ELR (cell line): ENCODE measurements around the gene SLPI.

Source experiments
- DNase-seq: peaks from one replicate; pipeline ENCODE4 v3.0.0-alpha.2; 2015; ENCODE audit warnings: low read depth

SLPI gene

DNA sequence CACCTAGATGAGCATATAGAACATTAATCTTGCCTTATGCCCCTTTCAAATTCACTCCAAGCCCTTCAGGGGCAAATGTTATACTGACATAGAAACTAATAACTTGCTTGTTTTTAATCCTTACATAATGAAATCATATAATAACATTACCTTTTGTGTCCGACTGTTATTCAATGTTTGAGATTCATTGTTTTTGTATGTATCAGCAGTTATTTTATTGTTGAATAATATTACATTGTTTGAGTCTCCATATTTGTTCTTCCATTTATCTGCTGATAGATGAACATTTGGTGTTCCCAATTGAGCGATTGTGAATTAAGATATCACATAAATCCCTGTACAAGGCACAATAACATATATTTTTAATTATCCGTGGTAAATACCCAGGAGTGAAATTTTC, 41.5 kb downstream of the SLPI start:
- no peak for DNase-seq

DNA sequence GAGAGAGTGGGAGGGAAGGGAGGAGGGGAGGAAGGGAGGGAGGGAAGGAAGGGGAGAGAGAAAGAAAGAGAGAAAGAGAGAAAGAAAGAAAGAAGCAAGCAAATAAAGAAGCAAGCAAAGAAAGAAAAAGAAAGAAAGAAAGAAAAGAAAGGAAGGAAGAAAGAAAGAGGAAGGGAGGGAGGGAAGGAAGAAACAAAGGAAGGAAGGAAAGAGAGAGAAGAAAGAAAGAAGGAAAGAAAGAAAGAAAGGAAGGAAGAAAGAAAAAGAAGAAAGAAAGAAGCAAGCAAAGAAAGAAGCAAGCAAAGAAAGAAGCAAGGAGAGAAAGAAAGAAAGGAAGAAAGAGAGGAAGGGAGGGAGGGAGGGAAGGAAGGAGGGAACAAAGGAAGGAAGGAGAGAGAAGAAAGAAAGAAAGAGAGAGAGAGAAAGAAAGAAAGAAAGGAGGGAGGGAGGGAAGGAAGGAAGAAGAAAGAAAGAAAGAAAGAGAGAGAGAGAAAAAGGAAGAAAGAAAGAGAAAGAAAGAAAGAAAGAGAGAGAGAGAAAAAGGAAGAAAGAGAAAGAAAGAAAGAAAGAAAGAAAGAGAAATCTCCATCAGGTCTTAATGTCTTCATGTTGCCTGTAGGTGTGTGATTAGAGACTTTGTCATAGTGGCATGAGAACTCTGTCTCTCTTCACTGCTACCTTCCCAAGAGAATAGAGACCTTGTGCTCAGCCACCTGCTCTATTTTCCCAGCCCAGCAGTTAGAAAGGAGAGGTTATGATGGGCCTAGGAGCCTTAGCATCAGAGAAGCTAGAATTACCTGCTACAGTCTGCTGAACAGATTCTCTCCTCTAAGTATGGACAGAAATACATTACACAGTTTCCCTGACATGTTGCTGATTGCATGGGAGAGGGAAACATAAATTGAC, 42.5 kb downstream of the SLPI start:
- no peak for DNase-seq

DNA sequence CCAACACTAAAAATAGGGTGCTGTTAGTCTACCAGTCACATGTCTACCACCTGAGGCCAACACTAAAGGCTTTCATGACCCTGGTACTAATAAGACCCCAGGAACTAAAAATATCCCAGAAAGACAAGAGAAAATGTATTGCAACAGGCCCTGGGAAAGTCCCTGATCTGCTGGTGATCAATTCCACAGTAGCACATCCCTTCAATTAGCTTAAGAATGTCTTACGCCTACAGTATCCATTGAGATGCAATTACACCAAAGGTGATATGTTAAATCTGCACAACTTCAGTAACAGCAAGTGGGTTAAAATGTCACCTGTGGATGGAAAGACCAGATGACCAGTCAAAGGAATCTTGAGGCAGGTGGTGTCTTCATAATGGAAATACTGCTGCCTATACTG, 44.4 kb downstream of the SLPI start:
- DNase-seq, result no peak

DNA sequence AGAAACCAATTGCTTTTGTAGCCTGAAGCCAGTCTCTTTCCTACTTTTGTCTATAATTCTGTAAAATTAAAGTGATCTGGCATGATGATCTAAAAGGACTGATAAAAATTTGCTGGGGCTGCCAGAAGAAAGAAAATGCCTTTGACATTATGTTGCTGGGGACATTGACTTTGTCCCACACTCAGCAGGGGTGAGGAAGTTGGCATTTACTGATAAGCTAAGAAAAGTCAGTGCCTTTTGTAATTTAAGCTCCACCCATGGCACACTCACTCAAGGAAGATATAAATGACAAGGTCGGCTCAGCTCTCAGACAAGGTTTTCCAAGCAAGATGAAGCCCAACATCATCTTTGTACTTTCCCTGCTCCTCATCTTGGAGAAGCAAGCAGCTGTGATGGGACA, 47.6 kb downstream of the SLPI start, which contains the start of gene SEMG1:
SEMG1 (plus strand) TSS at position 309 of the 400 bp plus-strand sequence; CDS start at position 330, 21 bp downstream.
- no peak for DNase-seq
